Measurements from ENCODE around the gene ZFYVE28.
"Not testable (repeated sequence)": the region's sequence is repeated elsewhere in the genome, so short reads cannot be mapped to it uniquely, and the experiment has no call there.

ZFYVE28 gene

DNA sequence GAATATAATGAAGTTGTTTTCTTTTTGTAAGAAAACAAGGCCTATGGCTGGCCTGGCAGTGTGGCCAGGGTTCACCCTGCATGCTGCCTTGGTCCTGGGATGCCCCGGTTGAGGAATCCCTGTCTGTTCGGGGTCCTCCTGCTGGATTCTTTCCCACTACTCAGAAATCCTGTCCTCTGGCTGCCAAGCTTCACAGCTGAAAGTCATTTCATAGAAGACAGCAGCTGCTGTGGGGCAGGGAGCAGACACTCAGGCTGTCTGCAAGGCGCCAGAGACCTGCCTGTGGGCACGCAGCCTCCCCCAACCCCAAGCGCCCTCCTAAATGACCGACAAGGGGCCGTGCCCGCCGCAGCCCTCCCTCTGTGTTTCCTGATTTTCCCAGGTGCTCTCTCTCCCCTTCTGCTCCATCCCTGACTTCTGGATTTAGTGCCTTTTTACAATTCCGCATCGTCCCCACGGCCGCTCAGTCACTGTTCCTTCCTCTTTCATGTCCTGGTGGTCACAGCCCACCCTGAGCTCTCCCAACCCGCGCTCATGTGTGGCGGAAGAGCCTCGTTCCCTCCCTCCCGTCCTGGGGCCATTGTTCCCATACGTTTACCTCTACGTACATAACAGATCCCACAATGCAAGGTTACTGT lies 27.5 kb downstream of the ZFYVE28 start:
- DNase-seq (ENCODE audit: low spot score) = no peak

DNA sequence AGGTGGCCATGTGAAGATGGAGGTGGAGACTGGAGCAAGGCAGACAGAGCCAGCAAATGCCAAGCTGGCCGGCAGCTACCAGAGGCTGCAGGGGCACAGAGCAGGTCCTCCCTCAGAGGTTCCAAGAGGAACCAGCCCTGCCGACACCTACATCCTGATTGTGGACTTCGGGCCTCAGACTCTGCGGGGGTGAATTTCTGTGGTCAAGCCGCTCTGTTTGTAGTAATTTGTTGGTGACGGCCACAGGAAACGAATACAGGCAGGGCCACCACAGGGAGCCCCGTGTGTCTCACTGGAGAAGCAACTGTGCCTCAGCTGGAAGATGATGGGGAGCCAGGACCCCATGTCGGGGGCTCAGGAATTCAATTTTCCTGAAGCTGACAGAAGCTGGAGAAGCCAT lies 28.3 kb downstream of the ZFYVE28 start:
- DNase-seq (ENCODE audit: low spot score) = no peak

DNA sequence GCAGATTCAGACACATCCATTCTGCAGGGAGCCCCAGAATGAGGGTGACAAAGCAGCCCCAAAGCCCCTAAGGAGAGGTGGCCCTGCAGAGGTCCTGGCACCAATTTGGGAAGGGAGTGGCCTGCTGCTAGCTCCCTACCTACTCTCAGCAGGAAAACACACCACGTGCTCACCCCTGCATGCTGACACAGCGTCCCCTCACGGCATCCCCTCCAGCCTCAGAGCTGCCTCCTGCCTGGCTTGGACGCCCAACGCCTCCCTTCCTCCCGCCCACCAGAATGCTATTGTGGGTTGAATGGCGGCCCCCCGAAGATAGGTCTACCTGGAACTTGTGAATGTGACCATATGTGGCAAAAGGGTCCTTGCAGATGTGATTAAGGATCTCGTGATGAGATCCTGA lies 28.8 kb downstream of the ZFYVE28 start:
- no peak for DNase-seq (ENCODE audit: low spot score)

GRCh38 chr4:2388429-2389182 lies 29.8 kb downstream of the ZFYVE28 start:
- peak; percentile 58 for DNase-seq (ENCODE audit: low spot score)

DNA sequence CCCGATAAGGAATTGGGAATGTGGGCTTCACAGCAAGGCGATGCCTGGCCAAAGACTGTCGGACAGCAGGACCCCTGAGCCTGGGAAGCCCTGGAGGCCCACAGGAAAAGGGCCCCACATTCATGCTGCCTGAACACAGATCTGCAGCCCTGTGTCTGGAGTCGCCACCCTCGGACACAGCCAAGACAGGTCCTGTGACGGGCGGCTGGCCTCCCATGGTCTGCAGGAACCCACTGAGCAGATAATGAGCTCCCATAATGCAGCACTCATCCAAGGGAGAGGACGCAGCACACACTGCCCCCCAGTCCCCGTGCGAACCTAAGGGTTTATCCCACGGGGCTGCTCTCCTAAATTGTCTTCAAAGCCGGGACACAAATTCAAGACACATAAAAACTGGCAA lies 30.6 kb downstream of the ZFYVE28 start:
- no peak for DNase-seq (ENCODE audit: low spot score)

GRCh38 chr4:2387218-2387617 lies 31.2 kb downstream of the ZFYVE28 start:
- DNase-seq (ENCODE audit: low spot score) = no peak

DNA sequence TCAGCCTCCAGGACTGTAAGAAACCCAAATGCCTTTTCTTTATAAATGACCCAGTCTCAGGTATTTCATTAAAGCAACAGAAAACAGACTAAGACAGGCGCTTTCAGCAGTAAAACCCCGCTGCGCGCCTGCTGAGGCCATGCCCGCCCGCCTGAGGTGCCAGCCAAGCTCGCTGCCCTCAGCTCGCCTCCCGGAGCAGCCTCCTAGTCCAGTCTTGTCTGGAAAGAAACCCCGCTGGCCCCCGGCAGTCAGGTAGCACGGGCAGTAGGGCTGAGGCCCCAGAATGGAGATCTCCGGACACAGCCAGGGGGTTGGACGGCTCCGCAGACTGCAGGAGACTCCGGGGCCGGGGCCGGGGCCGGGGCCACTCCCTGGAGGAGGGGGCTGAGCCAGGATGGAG lies 31.7 kb downstream of the ZFYVE28 start:
- DNase-seq (ENCODE audit: low spot score) = no peak

DNA sequence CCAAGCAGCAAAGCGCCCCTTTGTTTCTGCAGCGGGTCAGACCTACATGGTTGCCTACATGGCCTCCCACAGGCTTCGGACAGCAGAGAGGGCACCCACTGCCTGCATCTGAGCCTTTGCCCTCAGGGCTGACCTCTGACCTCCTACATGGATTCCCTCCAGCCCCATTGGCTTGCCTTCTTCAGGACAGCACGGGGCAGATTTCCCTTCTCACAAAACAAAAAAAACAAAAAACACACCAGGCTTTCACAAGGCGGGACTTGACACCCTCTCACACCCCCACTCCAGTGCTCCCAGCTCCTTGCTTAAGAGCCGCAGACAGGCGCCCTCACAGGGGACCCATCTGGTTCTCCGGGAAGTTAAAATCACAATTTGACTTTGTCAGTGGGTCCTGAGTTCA lies 32.9 kb downstream of the ZFYVE28 start:
- no peak for DNase-seq (ENCODE audit: low spot score)

- DNase-seq (ENCODE audit: low spot score) = no peak
Observed at GRCh38 chr4:2384245-2384644, 34.2 kb downstream of the ZFYVE28 start.

GRCh38 chr4:2383760-2384159 lies 34.7 kb downstream of the ZFYVE28 start:
- no peak for DNase-seq (ENCODE audit: low spot score)

DNA sequence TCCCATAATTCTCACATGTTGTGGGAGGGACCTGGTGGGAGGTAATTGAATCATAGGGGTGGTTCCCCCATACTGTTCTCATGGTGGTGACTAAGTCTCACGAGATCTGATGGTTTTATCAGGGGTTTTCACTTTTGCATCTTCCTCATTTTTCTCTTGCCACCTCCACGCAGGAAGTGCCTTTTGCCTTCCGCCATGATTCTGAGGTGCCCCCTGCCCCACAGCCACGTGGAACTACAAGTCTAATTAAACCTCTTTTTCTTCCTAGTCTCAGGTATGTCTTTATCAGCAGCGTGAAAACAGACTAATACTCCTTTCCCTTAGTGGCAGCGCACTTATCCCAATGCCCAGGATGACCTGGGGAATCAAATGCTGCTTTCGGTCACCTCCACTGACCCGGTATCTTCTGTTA lies 35.2 kb downstream of the ZFYVE28 start:
- DNase-seq (ENCODE audit: low spot score) = not testable (repeated sequence)

DNA sequence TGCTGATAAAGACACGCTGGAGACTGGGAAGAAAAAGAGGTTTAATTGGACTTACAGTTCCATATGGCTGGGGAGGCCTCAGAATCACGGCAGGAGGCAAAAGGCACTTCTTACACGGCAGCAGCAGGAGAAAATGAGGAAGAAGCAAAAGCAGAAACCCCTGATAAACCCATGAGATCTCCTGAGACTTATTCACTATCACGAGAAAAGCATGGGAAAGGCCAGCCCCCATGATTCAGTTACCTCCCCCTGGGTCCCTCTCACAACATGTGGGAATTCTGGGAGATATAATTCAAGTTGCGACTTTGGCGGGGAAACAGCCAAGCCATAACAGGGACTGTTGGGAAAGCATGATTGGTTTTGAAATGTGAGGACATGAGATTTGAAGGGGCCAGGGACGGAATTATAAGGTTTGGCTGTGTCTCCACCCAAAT lies 35.7 kb downstream of the ZFYVE28 start:
- DNase-seq (ENCODE audit: low spot score) = not testable (repeated sequence)

GRCh38 chr4:2380589-2380988 lies 37.9 kb downstream of the ZFYVE28 start:
- not testable (repeated sequence) for DNase-seq (ENCODE audit: low spot score)

DNA sequence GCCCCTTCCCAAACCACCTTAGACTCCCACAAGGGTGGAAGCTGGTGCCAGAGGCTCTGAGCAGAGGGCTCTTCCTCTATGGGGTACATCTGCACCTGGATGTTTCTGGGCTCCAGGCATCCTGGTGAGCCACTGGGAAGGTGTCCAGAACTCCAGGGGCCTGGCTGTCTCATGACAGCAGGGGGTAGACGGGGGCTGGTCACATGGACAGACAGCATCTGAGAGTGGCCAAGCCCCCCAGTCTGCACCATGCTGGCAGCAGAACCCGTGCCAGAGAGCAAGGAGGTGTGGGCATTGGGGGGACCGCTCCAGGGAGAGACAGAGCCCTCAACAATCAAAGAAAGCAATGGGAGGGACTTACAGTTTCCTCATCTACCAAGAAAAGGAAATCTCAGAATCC lies 39.5 kb downstream of the ZFYVE28 start:
- no peak for DNase-seq (ENCODE audit: low spot score)

- no peak for DNase-seq (ENCODE audit: low spot score)
Observed at GRCh38 chr4:2378401-2378800, 40.0 kb downstream of the ZFYVE28 start.

GRCh38 chr4:2377241-2377640 lies 41.2 kb downstream of the ZFYVE28 start:
- DNase-seq (ENCODE audit: low spot score) = no peak

DNA sequence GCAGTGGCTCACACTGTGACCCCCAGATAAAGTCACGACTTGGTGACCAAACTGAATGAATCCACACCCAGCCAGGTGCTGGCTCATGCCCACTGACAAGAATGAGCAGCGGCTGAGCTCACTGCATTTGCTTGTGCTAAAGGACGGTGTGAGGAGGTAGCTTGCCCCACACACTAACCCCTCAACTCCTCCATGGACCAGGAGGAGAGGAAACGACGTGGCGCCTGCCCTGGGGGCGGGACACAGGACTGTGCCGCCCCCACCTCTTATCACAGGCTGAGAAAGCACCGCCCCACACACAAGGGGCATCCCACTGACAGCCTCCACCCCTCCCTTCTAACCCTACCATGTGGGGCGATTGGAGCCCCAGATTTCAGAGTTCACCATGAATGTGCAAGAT lies 43.0 kb downstream of the ZFYVE28 start:
- DNase-seq (ENCODE audit: low spot score) = no peak

DNA sequence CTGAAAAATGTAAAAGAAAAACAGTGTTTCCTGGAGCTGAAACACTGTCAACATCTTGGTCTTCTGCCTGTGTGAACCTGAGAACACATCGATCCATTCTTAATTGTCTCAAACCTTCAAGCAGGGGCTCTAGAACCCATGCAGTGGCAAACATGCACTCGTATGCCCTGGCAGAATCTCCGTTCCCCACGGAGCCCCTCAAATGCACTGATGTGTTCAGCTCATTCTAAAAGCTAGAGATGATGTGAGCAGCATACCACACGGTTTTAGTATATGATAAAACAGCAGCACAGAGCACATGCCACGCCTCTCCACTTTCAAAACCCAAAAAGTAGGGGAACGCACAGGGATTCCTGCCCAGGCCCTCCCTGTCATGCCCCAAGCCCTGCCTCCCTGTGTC lies 44.9 kb downstream of the ZFYVE28 start:
- no peak for DNase-seq (ENCODE audit: low spot score)

DNA sequence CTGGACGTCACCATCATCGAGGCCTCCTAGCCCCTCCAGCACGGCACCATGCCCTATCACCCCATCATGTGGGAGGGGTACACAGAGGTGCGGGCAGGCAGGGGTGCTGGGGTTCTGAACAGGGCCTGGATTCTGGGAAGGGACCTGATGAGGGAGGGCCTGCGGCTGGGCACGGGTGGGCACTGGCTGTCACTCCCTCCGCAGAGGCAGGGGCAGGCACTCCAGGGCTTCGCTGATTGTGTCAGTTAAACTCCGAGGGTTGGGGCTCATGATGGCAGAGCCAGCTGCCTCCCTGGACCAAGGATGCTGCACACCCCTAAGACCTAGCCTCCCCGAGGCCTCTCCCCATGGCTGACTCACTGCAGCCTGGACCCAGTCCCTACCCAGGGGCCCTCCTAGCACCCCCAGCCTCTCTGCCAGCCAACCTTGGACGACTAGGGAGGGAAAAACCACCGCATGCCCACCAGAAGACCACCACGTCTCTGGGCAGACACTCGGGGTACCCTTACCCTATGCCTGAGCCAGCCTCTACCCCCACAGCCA lies 45.9 kb downstream of the ZFYVE28 start:
- no peak for DNase-seq (ENCODE audit: low spot score)

GRCh38 chr4:2371765-2372487 lies 46.5 kb downstream of the ZFYVE28 start:
- no peak for DNase-seq (ENCODE audit: low spot score)

DNA sequence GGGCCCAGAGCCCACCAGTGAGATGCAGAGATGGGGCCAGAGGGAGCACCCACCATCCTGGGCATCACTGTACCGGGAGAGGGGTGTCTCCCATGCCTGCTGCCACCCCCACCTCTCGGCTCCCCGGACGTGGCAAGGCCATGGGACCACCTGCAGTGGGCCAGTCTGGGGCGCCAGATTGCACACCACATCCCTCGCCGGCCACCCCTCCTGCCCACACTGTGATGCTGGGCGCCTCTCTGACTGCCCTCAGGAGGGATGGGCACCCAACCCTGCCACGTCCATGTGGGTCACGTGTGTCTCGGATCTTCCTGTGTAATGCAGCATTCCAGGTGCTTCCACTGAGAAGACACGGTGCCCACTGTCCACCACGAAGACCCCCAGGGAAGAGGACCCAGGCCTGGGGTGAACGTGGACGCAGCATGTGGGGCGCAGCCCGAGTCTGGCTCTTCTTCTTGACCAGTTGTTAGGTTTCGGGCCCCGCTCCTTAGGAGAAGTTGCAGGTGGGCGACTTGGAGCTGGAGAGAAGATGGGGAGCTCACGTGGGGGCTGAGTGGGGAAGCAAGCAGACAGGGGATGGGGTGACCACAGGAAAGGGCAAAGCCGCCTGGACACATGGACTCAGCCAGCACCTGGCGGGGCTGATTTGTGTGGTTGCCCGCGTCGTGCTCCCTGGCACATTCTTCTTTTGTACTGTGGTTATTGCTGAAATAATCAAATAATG lies 47.7 kb downstream of the ZFYVE28 start:
- no peak for DNase-seq (ENCODE audit: low spot score)

DNA sequence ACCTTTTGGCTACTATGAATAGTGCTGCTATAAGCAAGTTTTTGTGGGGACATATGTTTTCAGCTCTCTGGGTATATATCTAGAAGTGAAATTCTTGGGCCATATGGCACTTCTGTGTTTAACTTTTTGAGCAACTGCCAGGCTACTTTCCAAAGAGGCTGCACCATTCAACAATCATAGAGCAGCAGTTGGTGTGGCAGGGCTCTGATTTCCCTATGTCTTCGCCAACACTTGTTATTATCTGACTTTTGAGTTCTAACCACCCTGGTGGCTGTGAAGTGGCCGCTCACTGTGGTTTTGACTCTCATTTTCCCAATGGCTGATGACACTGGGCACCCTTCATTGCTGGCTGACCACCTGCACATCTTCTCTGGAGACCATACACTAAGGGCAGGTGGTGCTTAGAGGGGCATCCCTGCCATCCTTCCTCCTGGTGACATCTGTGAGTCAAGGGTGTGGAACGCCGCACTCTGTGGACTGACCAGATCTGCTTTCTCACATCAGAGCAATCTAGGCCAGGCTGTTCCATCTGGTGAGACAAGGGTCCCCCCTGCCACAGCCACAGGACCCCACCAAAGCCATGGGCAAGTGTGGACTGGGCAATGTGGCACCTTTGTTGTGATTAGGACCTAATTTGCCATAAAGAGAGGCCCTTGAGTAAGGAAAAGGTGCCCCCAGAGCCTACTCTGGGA lies 49.6 kb downstream of the ZFYVE28 start:
- no peak for DNase-seq (ENCODE audit: low spot score)
